Measurements from ENCODE around the gene GP1BA.

The GP1BA gene

DNA sequence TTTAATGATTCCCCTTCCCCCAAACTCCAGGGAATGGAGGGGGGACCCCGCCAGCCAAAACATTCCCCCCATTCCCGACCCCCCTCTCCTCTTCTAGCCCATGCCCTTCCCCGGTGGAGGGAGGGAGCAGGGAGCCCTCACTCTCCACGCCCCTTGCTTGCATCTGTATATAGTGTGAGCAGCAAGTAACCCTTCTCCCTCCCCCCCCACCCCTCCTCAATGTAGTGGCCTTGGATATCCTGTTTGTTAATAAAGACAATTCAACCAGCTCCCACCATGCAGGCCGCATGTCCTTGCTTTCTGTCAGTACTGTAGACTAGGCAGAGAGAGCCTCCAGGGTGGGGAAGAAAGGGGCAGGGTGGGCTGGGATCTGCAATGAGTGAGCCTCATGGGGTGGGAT, 34.3 kb upstream of the GP1BA start:
- TF ChIP-seq, protein P1, sequence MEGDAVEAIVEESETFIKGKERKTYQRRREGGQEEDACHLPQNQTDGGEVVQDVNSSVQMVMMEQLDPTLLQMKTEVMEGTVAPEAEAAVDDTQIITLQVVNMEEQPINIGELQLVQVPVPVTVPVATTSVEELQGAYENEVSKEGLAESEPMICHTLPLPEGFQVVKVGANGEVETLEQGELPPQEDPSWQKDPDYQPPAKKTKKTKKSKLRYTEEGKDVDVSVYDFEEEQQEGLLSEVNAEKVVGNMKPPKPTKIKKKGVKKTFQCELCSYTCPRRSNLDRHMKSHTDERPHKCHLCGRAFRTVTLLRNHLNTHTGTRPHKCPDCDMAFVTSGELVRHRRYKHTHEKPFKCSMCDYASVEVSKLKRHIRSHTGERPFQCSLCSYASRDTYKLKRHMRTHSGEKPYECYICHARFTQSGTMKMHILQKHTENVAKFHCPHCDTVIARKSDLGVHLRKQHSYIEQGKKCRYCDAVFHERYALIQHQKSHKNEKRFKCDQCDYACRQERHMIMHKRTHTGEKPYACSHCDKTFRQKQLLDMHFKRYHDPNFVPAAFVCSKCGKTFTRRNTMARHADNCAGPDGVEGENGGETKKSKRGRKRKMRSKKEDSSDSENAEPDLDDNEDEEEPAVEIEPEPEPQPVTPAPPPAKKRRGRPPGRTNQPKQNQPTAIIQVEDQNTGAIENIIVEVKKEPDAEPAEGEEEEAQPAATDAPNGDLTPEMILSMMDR (conservative IDR thresholded peaks at IDR 0.05; ENCODE audit: low read depth, low read length) = no peak
- no peak overlapping the region for H3K4me3 ChIP-seq (ENCODE audit: low read depth, low read length)
- DNase-seq (ENCODE audit: low read depth) = no peak

DNA sequence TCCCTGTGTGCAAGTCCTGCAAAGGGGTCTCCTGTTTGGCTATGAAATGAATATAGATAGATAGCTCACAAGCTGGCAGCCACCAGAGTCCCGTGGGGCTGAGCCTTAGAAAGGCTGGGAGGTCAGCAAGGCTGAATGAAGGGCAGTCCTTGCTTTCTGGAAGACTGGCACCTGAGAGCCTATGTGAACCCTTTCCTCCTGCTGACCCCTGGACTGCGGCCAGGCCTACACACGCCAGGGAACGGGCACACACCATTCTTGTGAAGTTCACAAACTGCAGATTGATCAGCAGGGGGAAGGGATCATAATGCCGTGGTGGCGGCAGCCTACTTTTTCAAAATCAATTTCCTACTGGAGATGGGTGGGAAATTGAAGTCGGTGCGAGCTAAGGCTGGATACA, 33.7 kb upstream of the GP1BA start:
- TF ChIP-seq, protein P1 (conservative IDR thresholded peaks at IDR 0.05; ENCODE audit: low read depth, low read length) = no peak
- DNase-seq (ENCODE audit: low read depth) = no peak
- H3K4me3 ChIP-seq (ENCODE audit: low read depth, low read length) = no peak overlapping the region

DNA sequence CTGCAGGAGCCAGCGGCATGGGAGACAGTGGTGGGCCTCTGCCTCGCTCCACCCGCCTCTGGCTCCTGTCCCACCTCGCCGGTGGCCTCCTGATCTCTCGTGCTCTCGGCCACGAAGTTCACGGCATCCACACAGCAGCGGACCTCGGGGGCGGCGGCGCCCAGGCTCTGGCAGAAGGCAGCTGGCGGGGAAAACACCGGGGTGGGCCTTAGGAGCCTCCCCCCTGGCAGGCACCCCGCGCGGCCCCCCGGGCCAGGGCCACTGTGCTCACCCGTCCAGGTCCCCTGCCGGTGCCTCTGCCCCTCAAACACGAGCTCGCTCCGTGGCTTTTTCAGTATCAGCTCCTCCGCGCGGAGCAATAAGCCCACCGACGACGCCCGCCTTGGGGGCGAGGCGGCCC, 33.1 kb upstream of the GP1BA start:
- TF ChIP-seq, protein P1 (conservative IDR thresholded peaks at IDR 0.05; ENCODE audit: low read depth, low read length) = no peak
- H3K4me3 ChIP-seq (ENCODE audit: low read depth, low read length) = peak overlapping the region; percentile 56
- no peak for DNase-seq (ENCODE audit: low read depth)

DNA sequence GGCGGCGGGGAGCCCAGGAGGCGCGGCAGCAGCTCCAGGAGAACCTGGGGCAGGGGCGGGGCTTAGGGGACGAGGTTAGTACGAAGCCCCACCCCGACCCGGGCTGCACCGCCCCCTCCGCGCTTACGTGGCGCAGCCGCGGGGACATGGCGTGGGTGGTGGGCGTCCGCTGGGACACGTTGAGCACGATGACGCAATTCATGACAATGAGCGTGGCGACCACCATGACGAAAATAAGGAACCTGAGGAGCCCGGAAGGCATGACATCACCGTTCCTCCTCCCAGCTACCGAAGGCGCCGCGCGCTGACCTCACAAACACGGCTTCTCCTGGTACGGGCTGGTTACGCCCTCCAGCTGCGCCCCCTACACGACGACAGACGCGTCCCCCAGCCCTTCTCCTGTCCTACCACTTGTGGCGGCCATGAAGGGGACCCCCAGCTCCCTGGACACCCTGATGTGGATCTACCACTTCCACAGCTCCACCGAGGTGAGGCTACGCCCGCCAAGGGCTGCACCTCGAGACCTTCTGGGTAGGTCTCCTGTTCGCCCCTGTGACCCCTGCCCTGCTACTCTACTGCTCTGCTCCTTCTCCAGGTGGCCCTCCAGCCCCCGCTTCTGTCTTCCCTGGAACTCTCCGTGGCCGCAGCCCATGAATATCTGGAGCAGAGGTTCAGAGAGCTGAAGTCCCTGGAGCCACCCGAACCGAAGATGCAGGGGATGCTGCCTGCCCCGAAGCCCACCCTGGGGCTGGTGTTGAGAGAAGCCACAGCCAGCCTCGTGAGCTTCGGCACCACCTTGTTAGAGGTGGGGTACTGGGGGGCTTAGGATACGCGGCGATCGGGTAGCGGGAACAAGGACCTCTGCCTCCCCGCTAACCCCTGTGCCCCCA, 32.5 kb upstream of the GP1BA start, which contains the start of gene C17orf107:
C17orf107 (plus strand) TSS at position 196 of the 890 bp plus-strand sequence; CDS start at position 423, 227 bp downstream.
- H3K4me3 ChIP-seq (ENCODE audit: low read depth, low read length) = peak within 1 kb of the TSS; percentile 56
- TF ChIP-seq, protein P1 (conservative IDR thresholded peaks at IDR 0.05; ENCODE audit: low read depth, low read length) = no peak
- peak; percentile 61 for DNase-seq (ENCODE audit: low read depth)

DNA sequence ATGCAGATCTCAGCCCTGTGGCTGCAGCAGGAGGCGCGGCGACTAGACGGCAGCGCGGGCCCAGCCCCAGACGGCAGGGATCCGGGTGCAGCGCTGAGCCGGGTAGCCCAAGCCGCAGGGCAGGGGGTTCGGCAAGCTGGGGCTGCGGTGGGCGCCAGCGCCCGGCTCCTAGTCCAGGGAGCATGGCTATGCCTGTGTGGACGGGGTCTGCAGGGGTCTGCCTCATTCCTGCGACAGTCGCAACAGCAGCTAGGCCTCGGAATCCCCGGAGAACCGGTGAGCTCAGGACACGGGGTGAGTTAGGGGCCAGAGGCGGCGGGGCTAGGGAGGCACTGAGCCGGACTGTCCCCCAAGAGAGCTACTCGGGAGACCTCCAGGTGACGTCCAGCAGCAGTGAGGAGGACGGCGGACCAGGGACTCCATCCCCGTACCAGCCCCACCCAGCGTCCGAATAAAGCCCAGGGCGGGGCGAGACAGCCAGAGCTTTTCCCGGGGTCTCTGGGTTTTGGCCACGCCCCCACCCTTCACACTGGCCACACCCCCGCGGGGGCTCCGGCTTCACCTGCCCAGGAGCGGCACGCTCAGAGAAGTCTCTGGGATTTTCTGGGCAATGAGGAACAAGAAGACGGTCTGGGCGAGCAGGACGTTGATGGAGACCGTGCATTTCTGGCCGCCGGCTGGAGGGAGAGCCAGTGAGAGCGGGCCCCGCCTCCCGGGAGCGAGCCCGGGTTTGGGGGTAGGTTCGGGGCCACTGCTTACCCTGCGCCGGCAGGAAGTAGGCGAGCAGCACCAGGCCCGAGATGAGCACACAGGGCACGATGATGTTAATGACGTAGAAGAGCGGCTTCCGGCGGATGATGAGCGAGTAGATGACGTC, 31.6 kb upstream of the GP1BA start:
- peak overlapping the region; percentile 56 for H3K4me3 ChIP-seq (ENCODE audit: low read depth, low read length)
- DNase-seq (ENCODE audit: low read depth) = no peak
- TF ChIP-seq, protein P1 (conservative IDR thresholded peaks at IDR 0.05; ENCODE audit: low read depth, low read length) = no peak

DNA sequence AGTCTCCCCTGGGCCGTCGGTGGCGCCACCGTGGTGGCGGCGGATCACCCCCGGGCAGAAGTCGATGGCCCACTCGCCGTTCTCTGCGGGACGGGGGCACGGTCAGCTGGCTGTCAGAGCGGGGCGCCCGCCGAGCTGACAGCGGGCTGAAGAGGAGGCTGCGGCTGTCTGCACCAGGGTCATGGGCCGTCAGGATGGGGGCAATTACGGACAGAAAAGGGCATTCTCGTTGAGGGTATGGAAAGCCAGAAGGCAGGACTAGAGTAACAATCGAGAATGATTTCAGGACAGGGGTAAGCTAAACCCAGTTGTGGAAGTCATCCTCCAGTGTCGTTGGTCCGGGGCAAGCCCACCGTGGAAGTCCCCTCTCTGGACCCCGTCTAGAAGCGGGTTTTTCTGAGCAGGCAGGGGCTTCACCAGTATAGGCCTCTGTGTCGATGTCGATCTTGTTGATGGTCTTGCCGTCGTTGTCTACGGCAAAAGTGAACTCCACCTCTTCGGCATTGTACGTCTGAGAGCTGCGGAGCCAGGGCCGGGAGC, 30.9 kb upstream of the GP1BA start:
- no peak for DNase-seq (ENCODE audit: low read depth)
- H3K4me3 ChIP-seq (ENCODE audit: low read depth, low read length) = peak overlapping the region; percentile 20
- TF ChIP-seq, protein P1 (conservative IDR thresholded peaks at IDR 0.05; ENCODE audit: low read depth, low read length) = no peak
